NCI-H2107 treated with DMSO at 0.1 percent for 48 hours (cell line): Measurements from ENCODE around the gene PRKD3.

Source experiments
- DNase-seq: peaks from one replicate; lab custom pipeline; 2025; ENCODE audit not compliant: unreplicated experiment; lab: John Stamatoyannopoulos, UW

Gene PRKD3

DNA sequence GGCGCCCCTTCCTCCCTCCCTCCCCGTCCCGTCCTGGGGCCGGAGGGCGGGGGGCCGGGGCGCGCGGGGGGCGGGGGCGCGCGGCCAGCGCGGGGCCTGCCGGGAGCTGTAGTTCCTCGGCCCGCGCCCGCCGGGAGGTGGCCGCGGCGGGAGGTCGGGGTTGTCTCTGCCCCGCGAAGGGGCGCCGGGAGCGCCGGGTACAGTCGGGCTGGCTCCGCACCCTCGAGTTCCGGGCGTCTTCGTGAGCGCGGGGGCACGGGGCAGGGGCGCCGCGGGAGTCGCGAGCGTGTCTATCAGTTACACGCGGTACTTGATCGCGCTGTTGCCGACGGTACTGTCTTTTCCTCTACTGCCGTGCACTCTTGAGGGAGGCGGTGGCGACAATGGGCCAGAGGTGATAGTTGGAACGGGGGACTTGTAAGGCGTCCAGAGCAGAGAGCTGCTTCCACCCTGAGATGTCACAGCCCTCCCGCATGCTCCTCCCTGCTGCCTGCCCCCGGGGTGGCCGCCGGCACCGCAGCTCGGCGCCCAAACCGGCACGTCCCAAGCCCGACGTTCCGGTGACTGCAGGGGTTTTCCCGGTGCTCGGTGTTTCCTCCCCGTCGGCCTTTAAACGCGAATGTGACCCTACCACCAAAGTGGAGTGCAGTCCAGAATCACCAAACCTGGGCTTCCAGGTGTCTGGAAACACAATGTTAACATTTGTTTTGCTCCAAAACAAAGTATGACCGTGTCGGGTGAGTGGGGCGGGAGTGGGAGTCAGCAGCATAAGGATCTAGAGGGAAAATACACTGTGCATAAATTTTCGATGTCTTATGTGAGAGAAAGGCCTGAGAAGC lies at the start of gene PRKD3:
PRKD3 (minus strand) TSS at position 48 of the 839 bp plus-strand sequence. CDS start 8,309 bp downstream, outside the sequence.
- no peak for DNase-seq

DNA sequence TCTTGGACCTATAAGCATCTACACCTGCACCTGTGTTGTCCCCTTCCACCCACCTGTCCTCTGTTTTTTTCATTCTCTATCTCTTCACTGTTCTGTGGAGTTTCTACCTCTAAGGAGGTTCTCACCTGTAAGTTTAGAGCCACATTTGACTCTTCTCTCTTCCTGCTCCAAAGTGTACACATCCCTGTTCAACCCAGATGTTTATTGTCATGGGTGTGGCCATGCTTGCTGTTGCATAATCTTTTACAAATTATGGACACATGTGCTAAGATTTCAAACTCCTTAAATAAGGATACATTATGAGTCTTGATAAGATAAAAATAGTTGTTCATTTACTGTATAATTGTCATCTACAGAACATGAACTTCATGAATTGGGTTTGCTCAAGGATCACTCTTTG lies 47.4 kb upstream of the PRKD3 start:
- DNase-seq: no peak

DNA sequence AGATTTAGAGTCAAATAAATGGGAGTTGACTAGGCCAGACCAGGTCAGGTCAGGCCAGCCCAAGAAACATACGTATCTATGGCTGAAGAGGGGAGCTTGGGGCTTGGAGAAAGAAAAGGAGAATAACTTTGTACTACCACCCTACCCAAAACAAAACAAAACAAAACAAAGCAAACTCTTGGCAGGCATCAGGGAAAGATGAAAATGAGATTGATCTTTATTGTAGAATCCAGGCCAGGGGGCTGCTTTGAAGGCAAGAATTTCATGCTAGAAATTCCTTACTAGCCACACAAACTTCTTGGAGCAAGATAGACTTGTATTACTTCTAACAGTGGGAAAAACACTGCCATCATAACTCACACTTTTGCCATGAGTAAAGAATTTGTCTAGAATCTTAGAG lies 46.0 kb upstream of the PRKD3 start:
- DNase-seq: no peak

DNA sequence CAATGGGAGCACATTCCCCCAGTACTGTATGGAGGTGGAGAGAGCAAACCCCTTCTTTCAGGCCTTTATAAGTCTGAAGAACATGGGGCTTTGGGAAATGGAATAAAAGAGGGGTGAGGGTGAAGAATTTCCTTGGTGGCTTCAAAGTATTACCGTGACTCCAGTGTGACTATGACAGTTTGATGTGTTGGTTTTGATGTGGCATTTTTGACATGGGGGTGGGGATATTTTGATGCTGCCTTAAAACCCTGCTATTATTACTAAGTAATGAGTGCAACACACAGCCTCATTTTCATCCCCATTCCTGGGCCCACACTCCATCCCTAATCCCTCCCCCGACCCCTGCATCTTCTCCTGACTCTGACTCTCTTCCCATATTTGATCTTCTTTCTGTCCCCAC lies 43.4 kb upstream of the PRKD3 start:
- no peak for DNase-seq

DNA sequence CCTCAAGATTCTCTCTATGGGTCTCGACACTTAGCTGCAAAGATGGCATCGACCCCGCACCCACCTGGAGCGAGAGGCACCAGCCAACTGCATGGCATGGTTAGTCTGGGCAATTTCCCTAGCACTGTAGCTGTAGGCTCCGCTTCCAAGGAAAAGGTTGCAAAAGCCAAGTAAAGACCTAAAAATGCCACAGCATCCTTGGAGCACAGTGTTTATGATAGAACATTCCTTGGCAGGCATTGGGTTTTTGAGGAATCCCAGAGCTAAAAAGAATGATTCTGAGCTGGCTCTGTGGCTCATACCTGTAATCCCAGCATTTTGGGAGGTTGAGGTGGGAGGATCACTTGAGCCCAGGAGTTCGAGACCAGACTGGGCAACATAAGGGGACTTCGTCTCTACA lies 42.7 kb upstream of the PRKD3 start:
- no peak for DNase-seq

DNA sequence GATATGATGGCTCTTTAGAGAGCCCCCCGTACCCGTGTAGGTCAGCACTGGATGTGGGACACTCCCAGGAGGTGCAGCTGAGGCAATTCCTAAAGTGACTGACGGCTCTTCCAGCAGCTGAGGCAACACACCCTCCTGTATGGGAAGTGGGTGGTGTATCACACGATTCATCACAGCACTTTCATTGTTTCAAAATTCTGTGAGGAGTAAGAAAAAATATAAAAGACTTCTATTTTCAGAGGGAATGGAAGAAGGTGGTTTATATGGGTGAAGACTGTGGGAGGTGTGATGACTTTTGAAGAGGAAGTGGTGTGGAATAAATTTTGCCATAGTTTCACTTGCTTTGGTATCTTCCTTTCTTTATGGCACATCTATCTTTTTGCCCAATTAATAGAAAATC lies 42.1 kb upstream of the PRKD3 start:
- no peak for DNase-seq

DNA sequence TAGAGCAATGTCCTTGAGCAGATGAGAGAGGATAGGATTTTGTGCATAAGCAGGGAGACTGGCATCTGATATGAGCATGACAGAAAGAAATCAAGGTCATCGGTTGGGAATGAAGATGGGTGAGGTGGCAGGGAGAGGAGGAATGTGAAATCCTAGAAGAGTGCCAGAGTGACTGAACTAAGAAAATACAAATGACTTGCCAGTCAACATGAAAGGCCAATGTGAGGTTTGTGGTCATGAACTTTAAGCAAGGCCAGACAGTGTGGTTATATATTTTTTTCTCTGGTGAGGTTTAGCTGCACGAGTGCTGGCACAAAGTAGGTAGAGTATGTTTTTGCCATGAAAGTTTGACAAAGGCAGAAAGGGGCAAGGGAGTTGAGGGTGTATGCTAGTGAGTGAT lies 41.0 kb upstream of the PRKD3 start:
- DNase-seq: no peak

DNA sequence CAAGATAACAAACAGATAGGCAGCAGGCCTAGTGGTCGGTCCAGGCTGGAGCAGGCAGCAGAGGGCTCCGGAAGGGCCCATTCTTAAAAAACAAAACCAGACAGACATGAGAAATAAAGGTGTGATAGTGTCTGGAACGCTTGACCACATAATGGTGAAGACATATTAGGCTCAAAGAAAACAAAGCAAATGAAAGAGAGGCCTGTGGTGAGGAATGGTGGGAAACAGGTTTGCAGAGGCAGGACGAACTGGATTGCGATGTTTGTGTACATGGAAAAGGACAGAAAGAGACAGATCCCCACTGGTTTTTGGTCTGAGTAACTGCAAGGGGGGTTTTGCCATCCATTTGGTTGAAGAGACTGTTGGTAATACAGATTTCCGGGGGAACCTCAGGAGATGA lies 39.7 kb upstream of the PRKD3 start:
- DNase-seq: no peak

DNA sequence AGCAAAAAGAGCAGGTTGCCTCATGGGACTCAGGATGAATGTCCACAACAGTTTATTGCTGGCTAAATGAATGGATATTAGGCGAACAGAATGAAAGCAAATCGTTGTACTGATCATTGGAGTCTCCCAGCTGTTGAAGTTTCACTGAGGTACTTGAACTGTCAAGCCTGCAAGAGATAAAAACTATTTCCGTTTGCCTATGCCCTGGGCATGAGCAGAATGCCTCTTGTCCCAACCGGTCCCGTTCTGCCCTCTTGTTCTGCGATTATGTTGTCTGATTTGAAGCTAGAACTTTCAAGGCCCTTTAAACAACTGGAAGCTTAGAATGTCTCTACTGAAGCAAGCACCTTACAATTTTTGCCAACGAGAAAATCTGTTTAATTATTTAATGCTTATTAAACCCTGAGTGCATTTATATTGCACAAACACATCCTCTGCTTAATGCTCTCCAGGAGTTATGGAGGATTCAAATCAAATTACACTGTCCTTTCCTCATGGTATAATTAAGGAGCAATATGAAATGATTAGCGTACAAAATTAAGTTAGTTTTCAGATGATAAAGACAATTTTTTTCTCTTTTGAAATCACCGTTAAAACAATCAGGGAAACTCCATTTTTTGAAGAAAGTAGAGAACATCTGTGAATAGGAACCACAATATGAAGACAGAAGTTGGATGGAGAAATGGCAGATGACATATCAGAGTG lies 37.5 kb upstream of the PRKD3 start:
- no peak for DNase-seq

DNA sequence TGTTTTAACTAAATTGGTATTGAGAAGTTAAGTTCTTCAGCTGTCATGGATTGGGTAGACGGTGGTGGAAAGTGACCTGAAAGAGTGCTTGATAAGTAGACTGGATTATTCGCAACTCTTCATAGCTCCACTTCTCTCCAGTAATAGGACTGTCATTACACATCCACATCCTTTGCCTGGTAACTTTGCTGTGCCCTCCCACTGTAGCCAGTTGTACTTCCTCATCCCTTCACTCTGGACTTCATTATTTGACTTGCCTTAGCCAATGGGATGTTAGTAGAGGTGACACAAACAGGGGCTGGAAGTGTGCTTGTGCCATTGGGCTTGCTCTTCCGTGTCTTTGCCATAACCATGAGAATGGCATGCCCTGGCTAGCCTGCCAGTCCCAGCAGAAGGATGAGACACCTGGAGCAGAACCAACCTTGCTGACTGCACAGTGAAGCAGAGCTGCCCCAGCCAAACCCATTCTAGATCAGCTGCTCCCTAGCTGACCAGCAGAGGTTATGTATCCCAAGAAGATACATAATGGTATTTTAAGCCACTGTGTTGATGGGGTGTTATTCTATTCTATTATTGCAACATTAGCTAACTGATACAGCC lies 36.7 kb upstream of the PRKD3 start:
- DNase-seq: no peak

DNA sequence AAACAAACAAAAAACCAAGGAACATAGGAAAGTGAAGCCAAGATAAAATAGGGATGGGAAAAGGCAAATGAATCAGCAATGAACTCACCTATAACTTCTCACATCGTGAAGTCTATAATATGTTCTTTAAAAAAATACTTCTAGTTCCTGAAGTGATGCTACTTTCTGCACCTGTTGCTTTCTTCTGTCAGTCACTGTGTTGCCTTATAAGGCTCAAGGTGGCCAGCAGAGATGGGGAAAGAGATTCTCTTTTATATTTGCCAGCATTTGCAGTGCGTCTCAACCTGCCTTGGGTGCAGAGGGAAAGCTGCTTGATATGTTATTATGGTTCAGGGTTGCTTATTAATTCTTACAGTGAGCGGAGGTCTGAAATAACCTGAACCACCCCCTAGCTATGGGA lies 33.8 kb upstream of the PRKD3 start:
- DNase-seq: no peak

DNA sequence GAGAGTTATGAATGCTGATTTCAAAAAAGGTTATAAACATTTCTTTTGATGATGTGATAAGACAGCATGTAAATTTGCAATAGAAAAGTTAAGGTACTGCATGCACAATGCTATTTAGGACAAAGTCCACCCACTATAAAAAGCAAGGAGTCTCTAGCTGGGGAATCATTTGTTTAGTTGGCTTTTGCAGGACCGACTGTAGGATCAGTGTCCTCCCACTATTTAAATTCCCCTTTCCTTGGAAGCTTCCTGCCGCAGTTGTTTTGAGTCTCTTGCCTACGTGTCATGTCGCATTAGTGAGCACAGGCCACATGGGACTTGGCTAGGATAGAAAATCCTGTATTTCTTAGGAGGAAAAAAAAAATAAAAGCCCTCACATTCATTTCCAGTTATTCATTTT lies 32.9 kb upstream of the PRKD3 start:
- no peak for DNase-seq

DNA sequence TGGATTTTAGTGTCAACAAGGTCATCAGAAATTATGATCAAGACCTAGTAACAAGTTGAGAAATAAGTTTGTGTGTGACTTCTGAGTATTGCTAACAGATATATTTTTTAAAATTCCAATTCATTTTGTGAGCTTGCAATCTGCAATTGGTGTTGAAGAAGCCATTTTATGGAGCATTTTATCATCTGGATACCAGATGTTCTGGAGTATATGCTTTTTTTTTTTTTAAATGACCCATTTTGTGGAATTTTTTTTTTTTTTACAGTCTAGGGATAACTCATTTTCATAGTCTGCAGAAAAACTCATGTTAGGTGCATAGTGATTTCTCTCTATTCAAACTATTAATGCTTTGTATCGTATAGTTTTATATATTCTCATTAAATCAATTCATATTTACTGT lies 32.4 kb upstream of the PRKD3 start:
- no peak for DNase-seq

DNA sequence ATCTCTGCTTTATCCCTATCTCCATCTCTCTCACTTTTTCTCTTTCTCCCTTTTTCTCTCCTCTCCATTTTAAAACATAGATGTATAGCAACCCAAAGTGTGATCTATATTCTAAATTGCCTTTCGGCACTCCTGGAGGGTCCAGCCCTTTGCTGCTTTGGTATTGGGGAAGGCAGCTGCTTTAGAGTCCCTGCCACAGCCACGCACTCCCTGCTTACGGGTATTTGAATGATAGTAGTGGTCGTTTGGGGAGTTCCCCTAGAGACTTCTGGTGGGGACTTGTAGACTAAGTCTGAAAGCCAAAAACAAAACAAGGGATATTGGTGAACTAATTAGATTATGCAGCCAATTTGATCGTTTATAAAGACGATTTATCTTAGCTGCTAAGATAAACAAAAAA lies 31.7 kb upstream of the PRKD3 start:
- no peak for DNase-seq

DNA sequence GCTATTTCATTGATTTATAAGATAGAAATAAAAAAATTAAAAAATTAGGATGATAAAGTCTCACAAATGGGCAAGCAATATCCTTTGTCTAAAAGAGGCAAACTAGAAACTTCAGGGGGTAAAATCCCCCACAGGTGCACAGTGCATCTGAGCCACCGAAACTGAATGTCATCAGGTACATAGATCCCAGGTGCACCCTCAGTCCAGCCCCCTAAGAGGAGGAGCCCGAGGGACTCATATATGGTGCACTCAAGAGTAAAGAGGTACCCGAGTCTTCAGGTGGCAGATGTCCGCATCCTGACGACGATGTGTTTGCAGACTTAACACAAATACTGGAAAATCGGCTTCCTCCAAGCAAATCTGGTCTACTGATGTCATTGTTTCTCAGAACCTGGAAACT lies 31.1 kb upstream of the PRKD3 start:
- DNase-seq: no peak

DNA sequence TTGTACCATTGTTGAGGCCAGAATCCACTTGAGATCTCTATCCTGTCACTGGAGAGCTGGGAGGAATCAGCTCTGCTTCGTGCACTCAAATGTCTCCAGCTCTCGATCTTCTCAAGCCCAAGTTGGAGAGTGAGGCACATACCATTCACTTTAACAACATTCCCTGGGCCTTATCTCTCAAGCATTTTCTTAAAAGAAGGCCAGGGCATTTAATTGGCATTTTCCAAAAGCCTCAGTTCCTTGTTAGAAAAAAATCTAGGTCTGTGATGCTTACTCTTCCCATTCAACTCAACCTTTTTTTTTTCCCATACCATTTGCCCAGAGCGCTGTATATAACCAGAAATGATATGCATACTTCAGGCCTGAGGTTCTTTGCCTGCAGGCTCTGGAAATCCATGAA lies 29.9 kb upstream of the PRKD3 start:
- DNase-seq: no peak

DNA sequence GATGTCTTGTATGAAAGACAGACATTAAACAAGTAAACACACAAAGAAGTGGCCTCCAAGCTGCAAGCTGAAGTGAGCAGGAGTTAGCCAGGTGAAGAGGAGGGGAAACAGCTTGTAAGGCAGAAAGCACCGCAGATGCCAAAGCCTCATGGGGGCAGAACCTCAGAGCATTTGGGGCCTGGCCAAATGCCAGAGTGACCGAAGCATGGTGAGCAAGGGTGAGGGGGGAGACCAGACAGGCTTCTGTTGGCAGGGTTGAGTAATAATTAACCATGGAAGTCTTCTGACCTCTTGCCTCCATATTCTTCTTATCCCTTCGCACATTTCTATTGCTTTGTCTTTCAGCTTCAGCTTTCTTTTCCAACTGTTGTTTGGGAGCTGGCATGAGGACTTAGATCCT lies 25.4 kb upstream of the PRKD3 start:
- DNase-seq: peak; percentile 47

DNA sequence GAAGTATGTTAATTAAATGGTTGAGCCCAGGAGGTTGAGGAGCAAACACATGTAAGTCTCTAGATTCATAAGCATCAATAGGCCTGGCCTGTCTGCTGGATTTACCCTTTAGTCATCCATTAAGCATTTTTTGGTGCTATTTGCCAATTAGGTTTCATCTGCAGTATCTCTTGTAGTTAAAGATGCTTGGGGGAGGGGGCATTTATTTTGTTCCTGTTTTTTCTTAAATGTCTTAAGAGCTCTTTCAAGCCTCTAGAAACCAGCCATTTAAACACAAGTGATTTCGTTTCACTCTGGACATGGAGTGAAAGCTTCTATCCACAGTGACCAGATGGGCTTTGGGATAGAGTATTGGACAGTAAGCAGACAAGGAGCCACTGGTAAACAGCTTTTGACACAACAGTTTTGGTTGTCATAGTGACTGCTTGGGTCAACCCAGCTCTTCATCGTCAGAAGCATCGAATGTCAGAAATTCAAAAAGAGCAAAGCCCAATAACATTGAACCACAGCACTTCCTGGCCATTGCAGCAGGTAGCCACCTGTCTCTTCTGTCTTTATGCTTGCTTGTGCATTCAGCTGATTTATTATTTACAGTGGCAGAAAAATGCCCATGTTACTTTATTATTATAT lies 24.7 kb upstream of the PRKD3 start:
- DNase-seq: peak; percentile 65

DNA sequence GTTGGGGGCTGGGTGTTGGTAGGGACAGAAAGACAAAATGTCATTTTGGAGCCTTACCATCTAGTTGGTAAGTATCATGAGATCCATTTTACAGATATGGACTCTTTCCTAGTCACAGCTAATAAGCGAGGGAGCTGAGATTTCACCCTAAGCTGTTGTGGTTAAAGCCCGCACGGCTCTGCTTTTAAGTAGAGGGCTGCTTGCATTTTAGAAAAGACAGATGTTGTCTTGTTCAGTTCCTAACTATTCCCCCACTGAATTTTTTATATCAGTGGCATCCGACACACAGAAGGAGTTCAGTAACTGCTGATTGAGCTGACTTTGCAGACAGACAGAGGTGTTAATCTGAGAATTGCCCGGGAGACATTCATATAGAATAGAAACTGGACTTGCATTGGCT lies 23.5 kb upstream of the PRKD3 start:
- DNase-seq: no peak

DNA sequence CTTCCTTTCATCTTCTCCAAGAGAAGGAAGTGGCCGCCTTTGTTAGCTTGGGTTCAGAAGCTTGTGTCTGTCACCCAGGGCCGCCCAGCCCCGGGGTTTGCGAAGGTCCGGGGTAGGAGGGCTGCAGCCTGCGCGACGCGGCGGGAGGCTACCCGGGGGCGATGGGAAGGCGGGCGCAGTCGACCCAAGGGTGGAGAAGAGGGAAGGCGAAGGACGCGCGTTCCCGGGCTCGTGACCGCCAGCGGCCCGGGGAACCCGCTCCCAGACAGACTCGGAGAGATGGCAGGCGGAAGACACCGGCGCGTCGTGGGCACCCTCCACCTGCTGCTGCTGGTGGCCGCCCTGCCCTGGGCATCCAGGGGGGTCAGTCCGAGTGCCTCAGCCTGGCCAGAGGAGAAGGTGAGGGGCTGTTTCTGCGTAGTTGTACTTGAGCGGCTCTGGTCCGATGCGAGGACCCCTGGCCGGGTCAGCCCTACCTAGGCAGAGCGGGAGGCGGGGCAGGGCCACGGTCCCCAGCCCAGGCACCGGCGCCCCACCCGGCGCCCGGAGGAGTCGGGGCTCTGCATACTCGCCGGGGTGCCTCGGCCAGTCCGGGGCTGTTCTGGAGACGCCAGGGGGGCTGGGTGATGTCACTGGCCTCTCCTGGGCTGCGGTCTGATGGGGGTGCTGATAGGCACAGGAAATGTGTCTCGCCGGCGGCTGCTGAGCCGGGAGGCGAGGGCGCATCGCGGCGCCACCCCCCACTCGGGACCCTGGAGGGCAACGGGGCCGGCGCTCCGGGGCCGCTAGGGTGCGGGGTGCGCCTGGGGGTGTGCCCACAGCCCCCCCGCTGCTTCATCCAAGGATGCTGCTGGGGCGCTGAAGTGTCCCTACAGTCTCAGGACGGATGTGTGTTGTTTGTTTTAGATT lies 20.1 kb upstream of the PRKD3 start, which contains the start of gene QPCT:
QPCT (plus strand) TSS at position 178 of the 909 bp plus-strand sequence; CDS start at position 280, 102 bp downstream.
- no peak for DNase-seq
